T-cell (primary cell): ENCODE measurements around the gene CCDC82. TPM values are rescaled to one million over a fixed set of nuclear protein-coding genes. Genes with fewer than 3 reads are reported as not detected.
A peak's percentile ranks its signal among the peaks of the same experiment; 100 is the strongest.

Experiments used
- ATAC-seq, 4 experiments: fragments of 200-7000 bp in 3 of 4; fragments of 150-1000 bp in 1 of 4; cut with Tn5 transposase; replicated peaks in 1 of 4; 1 replicate in 3 of 4; 2 replicates in 1 of 4; pipeline ENCODE4 v1.10.0; 2021; ENCODE audit warnings: moderate library complexity in 3 of 4, mild to moderate bottlenecking in 2 of 4, moderate number of reproducible peaks in 1 of 4
- CTCF ChIA-PET, 2 donors: fragments of 300-600 bp; sonication (Branson Sonifier 250); formaldehyde crosslinking; loops; one replicate each; lab custom pipeline; 2022; ENCODE audit warnings: antibody characterized with exemption in 2 of 2; lab: Charles Lee
- POLR2A ChIA-PET, 2 donors: fragments of 300-600 bp; sonication (Branson Sonifier 250); formaldehyde crosslinking; loops; one replicate each; lab custom pipeline; 2022; ENCODE audit warnings: antibody characterized with exemption in 2 of 2; lab: Charles Lee
- DNase-seq, 35 experiments: peaks; one replicate each; pipeline versions ENCODE4 v3.0.0 to v3.0.0-alpha.2; 2013 to 2023
- H3K27ac ChIP-seq: one replicate; pipeline ENCODE4 v1.5.1; 2013; ENCODE audit warnings: low read length
- H3K27me3 ChIP-seq, 2 experiments: replicated peaks in 1 of 2; 1 replicate in 1 of 2; 2 replicates in 1 of 2; pipeline versions ENCODE4 v1.6.1 to v1.7.0; 2013; ENCODE audit warnings: low read length in 1 of 2, mixed read lengths in 1 of 2; ENCODE audit not compliant: control insufficient read depth in 2 of 2, insufficient read depth in 2 of 2; ENCODE audit errors: extremely low read depth in 1 of 2
- H3K36me3 ChIP-seq, 2 donors: 1 replicate in 1 of 2; 2 replicates in 1 of 2; pipeline versions ENCODE4 v1.6.1 to v1.7.0; 2013; ENCODE audit warnings: low read length in 1 of 2; ENCODE audit not compliant: control insufficient read depth in 2 of 2, insufficient read depth in 1 of 2; ENCODE audit errors: extremely low read depth in 1 of 2
- H3K4me1 ChIP-seq, 2 experiments: 1 replicate in 1 of 2; 2 replicates in 1 of 2; pipeline versions ENCODE4 v1.6.1 to v1.7.0; 2013; ENCODE audit warnings: low read length in 2 of 2, mixed read lengths in 1 of 2; ENCODE audit not compliant: insufficient read depth in 2 of 2, control insufficient read depth in 1 of 2; ENCODE audit errors: extremely low read depth in 1 of 2
- H3K4me3 ChIP-seq, 2 donors: 1 replicate in 1 of 2; 2 replicates in 1 of 2; pipeline versions ENCODE4 v1.5.1 to v1.7.0; 2013; ENCODE audit warnings: mild to moderate bottlenecking in 2 of 2, low read length in 1 of 2, moderate library complexity in 1 of 2; ENCODE audit not compliant: control insufficient read depth in 1 of 2; ENCODE audit errors: extremely low read depth in 1 of 2
- H3K9me3 ChIP-seq: 2 replicates; pipeline ENCODE4 v1.7.0; 2013
- H3K27ac Mint-ChIP-seq, 2 donors: one replicate each; pipeline ENCODE4 v1.8.0; 2020 to 2021; ENCODE audit warnings: mild to moderate bottlenecking in 2 of 2, mixed read lengths in 2 of 2
- H3K27me3 Mint-ChIP-seq, 2 donors: one replicate each; pipeline ENCODE4 v1.8.0; 2021 to 2022; ENCODE audit warnings: mixed read lengths in 2 of 2
- H3K36me3 Mint-ChIP-seq: one replicate; pipeline ENCODE4 v1.8.0; 2021; ENCODE audit warnings: mixed read lengths
- H3K4me1 Mint-ChIP-seq, 3 donors: one replicate each; pipeline ENCODE4 v1.8.0; 2020 to 2022; ENCODE audit warnings: mixed read lengths in 3 of 3, mild to moderate bottlenecking in 1 of 3
- H3K4me3 Mint-ChIP-seq, 3 donors: one replicate each; pipeline ENCODE4 v1.8.0; 2020 to 2022; ENCODE audit warnings: mild to moderate bottlenecking in 3 of 3, mixed read lengths in 3 of 3, moderate library complexity in 3 of 3
- H3K9me3 Mint-ChIP-seq, 3 donors: one replicate each; pipeline ENCODE4 v1.8.0; 2020 to 2022; ENCODE audit warnings: mixed read lengths in 3 of 3
- WGBS: methylation state at CpG from one replicate; pipeline ENCODE4 v1.1.5; 2013; ENCODE audit warnings: missing lambda C conversion rate; ENCODE audit not compliant: insufficient coverage; 5-methylcytosine and 5-hydroxymethylcytosine counted together
- total RNA-seq, 35 experiments: library from RNA in 6 of 35; stranded (reverse) in 6 of 35; fragments of 120-200 nt in 1 of 35; gene quantifications; one replicate each; pipeline versions ENCODE4 v1.2.1 to v1.2.4 and lab custom pipeline; 2013 to 2026

CCDC82 gene
- total RNA-seq, 5 donors from 2014 or later (not counting 1 experiment from before 2014, with no cell fraction given), result 28.9 to 37.1 (median 33.5) TPM

- Histone ChIP-seq H3K4me1 (peaks cover 4 to 7% of the 10 kb centered on the region in 2 experiments), H3K4me3 (no peak overlapping the region), H3K27me3 (no peaks in the 10 kb centered on the region), H3K36me3 (no peaks in the 10 kb centered on the region), H3K27ac (no peak overlapping the region), H3K9me3 (no peaks in the 10 kb centered on the region)
- DNase-seq, result no peak
- ChIA-PET CTCF (interaction anchor here in 1 of 2 donors (0.6 kb wide), 2 partner anchors 18 to 81 kb away, joined by 3 to 4 read pairs; partner anchors contain the start of gene MAML2), POLR2A (interaction anchor here in 1 of 2 donors (0.6 to 1.1 kb wide), 2 partner anchors 14 to 162 kb away, joined by 3 to 9 read pairs; no protein-coding TSS in a partner anchor)
- Mint-ChIP-seq H3K36me3 (peaks cover 62% of the 10 kb centered on the region), H3K4me3 (no peak overlapping the region), H3K9me3 (no peaks in the 10 kb centered on the region), H3K27me3 (no peaks in the 10 kb centered on the region), H3K4me1 (peaks cover 86 to 96% (median 87%) of the 10 kb centered on the region in 3 donors), H3K27ac (peak overlapping the region in 1 of 2 donors; percentile 52)
- ATAC-seq, result no peak
- 40% methylated on average over 1 of the region's 1 CpG for WGBS
These were observed 64.8 kb downstream of the CCDC82 start for GRCh38 chr11:96324912-96325311.

GRCh38 chr11:96323642-96323985 lies 66.1 kb downstream of the CCDC82 start:
- Histone ChIP-seq H3K4me3 (no peak overlapping the region), H3K9me3 (no peaks in the 10 kb centered on the region), H3K36me3 (no peaks in the 10 kb centered on the region), H3K4me1 (peaks cover 0 to 10% of the 10 kb centered on the region in 2 experiments), H3K27me3 (no peaks in the 10 kb centered on the region), H3K27ac (no peak overlapping the region)
- peak overlapping the region in 1 of 2 donors; percentile 8 for H3K27ac Mint-ChIP-seq
- no peaks in the 10 kb centered on the region for H3K9me3 Mint-ChIP-seq
- peaks cover 63% of the 10 kb centered on the region for H3K36me3 Mint-ChIP-seq
- ChIA-PET CTCF (no interaction called here), POLR2A (no interaction called here)
- peaks cover 86 to 96% (median 87%) of the 10 kb centered on the region in 3 donors for H3K4me1 Mint-ChIP-seq
- no peaks in the 10 kb centered on the region for H3K27me3 Mint-ChIP-seq
- 97% methylated on average over 6 of the region's 6 CpGs for WGBS
- DNase-seq (no peak), ATAC-seq (no peak)
- no peak overlapping the region for H3K4me3 Mint-ChIP-seq

GRCh38 chr11:96322775-96323641 lies 66.7 kb downstream of the CCDC82 start:
- Histone ChIP-seq H3K27me3 (no peaks in the 10 kb centered on the region), H3K4me3 (no peak overlapping the region), H3K9me3 (no peaks in the 10 kb centered on the region), H3K4me1 (peaks cover under 1 to 10% of the 10 kb centered on the region in 2 experiments), H3K27ac (no peak overlapping the region), H3K36me3 (no peaks in the 10 kb centered on the region)
- ATAC-seq (no peak), DNase-seq (no peak)
- Mint-ChIP-seq H3K27me3 (no peaks in the 10 kb centered on the region), H3K4me3 (no peak overlapping the region), H3K36me3 (peaks cover 60% of the 10 kb centered on the region), H3K9me3 (no peaks in the 10 kb centered on the region), H3K27ac (peak overlapping the region in 1 of 2 donors; percentile 8), H3K4me1 (peaks cover 87 to 96% (median 88%) of the 10 kb centered on the region in 3 donors)
- POLR2A ChIA-PET, result interaction anchor here (0.5 to 0.7 kb wide), 5 partner anchors 44 to 586 kb away, joined by 3 to 8 read pairs (median 4); no protein-coding TSS in a partner anchor
- 100% methylated on average over 4 of the region's 10 CpGs for WGBS
- CTCF ChIA-PET, result no interaction called here

- peaks cover 3 to 21% of the 10 kb centered on the region in 2 experiments for H3K4me1 ChIP-seq
- ChIA-PET CTCF (no interaction called here), POLR2A (no interaction called here)
- DNase-seq, result no peak
- Mint-ChIP-seq H3K27me3 (no peaks in the 10 kb centered on the region), H3K9me3 (no peaks in the 10 kb centered on the region), H3K4me3 (no peak overlapping the region), H3K27ac (peak overlapping the region in 1 of 2 donors; percentile 79), H3K36me3 (peaks cover 66% of the 10 kb centered on the region), H3K4me1 (peaks cover 97 to 100% (median 98%) of the 10 kb centered on the region in 3 donors)
- H3K36me3 ChIP-seq, result no peaks in the 10 kb centered on the region
- WGBS, result 100% methylated on average over 1 of the region's 5 CpGs
- no peaks in the 10 kb centered on the region for H3K9me3 ChIP-seq
- no peaks in the 10 kb centered on the region for H3K27me3 ChIP-seq
- no peak overlapping the region for H3K4me3 ChIP-seq
- no peak for ATAC-seq
- H3K27ac ChIP-seq, result no peak overlapping the region
These were observed 68.6 kb downstream of the CCDC82 start for GRCh38 chr11:96321091-96321490.

GRCh38 chr11:96319898-96320656 lies 69.6 kb downstream of the CCDC82 start:
- H3K36me3 ChIP-seq, result no peaks in the 10 kb centered on the region
- ChIA-PET CTCF (no interaction called here), POLR2A (no interaction called here)
- no peak overlapping the region for H3K4me3 ChIP-seq
- no peak overlapping the region for H3K27ac ChIP-seq
- H3K4me1 ChIP-seq, result peaks cover 9 to 24% of the 10 kb centered on the region in 2 experiments
- Mint-ChIP-seq H3K27ac (peak overlapping the region; percentile 59 to 79), H3K4me1 (peaks cover 97 to 100% (median 98%) of the 10 kb centered on the region in 3 donors), H3K9me3 (no peaks in the 10 kb centered on the region), H3K36me3 (peaks cover 67% of the 10 kb centered on the region), H3K4me3 (no peak overlapping the region), H3K27me3 (no peaks in the 10 kb centered on the region)
- H3K27me3 ChIP-seq, result no peaks in the 10 kb centered on the region
- no peak for DNase-seq
- no CpG with 5 or more reads among the region's 2 CpGs for WGBS
- no peak for ATAC-seq
- H3K9me3 ChIP-seq, result no peaks in the 10 kb centered on the region

GRCh38 chr11:96318850-96319249 lies 70.9 kb downstream of the CCDC82 start:
- no peaks in the 10 kb centered on the region for H3K27me3 Mint-ChIP-seq
- H3K4me3 Mint-ChIP-seq, result no peak overlapping the region
- no peak for ATAC-seq
- peaks cover 21 to 33% of the 10 kb centered on the region in 2 experiments for H3K4me1 ChIP-seq
- CTCF ChIA-PET, result interaction anchor here in 1 of 2 donors (2.5 kb wide), 1 partner anchor 23 kb away, joined by 18 read pairs; the partner anchor contains the start of gene MAML2
- H3K9me3 ChIP-seq, result no peaks in the 10 kb centered on the region
- H3K4me1 Mint-ChIP-seq, result peaks cover 97 to 100% (median 98%) of the 10 kb centered on the region in 3 donors
- peaks cover 63% of the 10 kb centered on the region for H3K36me3 Mint-ChIP-seq
- no peak overlapping the region for H3K4me3 ChIP-seq
- 100% methylated on average over 2 of the region's 3 CpGs for WGBS
- peak overlapping the region in 1 of 2 donors; percentile 75 for H3K27ac Mint-ChIP-seq
- H3K36me3 ChIP-seq, result no peaks in the 10 kb centered on the region
- POLR2A ChIA-PET, result interaction anchor here in 1 of 2 donors (0.6 kb wide), 1 partner anchor 69 kb away, joined by 3 read pairs; no protein-coding TSS in a partner anchor
- no peak overlapping the region for H3K27ac ChIP-seq
- DNase-seq, result no peak
- H3K9me3 Mint-ChIP-seq, result no peaks in the 10 kb centered on the region
- no peaks in the 10 kb centered on the region for H3K27me3 ChIP-seq
